ENCODE results near the gene TPM3.
A peak's percentile ranks its signal among the peaks of the same experiment; 100 is the strongest.
"Not testable (repeated sequence)": the region's sequence is repeated elsewhere in the genome, so short reads cannot be mapped to it uniquely, and the experiment has no call there.

Gene TPM3

DNA sequence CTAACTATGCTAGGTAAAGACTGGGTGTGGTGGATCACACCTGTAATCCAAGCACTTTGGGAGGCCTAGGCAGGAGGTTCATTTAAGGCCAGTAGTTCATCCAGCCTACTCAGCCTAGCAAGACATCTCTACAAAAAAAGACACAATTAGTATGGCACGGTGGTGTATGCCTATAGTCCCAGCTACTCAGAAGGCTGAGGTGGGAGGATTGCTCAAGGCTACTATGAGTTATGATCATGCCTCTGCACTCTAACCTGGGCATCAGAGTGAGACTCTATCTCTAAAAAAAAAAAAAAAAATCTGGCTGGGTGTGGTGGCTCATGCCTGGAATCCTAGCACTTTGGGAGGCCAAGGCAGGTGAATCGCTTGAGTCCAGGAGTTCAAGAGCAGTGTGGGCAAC is 58.6 kb downstream of the TPM3 start:
- DNase-seq (ENCODE audit: low spot score) = no peak
- TF ChIP-seq, protein P1, sequence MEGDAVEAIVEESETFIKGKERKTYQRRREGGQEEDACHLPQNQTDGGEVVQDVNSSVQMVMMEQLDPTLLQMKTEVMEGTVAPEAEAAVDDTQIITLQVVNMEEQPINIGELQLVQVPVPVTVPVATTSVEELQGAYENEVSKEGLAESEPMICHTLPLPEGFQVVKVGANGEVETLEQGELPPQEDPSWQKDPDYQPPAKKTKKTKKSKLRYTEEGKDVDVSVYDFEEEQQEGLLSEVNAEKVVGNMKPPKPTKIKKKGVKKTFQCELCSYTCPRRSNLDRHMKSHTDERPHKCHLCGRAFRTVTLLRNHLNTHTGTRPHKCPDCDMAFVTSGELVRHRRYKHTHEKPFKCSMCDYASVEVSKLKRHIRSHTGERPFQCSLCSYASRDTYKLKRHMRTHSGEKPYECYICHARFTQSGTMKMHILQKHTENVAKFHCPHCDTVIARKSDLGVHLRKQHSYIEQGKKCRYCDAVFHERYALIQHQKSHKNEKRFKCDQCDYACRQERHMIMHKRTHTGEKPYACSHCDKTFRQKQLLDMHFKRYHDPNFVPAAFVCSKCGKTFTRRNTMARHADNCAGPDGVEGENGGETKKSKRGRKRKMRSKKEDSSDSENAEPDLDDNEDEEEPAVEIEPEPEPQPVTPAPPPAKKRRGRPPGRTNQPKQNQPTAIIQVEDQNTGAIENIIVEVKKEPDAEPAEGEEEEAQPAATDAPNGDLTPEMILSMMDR (IDR thresholded peaks at IDR 0.05; ENCODE audit: extremely low read depth, missing control alignments) = no peak

DNA sequence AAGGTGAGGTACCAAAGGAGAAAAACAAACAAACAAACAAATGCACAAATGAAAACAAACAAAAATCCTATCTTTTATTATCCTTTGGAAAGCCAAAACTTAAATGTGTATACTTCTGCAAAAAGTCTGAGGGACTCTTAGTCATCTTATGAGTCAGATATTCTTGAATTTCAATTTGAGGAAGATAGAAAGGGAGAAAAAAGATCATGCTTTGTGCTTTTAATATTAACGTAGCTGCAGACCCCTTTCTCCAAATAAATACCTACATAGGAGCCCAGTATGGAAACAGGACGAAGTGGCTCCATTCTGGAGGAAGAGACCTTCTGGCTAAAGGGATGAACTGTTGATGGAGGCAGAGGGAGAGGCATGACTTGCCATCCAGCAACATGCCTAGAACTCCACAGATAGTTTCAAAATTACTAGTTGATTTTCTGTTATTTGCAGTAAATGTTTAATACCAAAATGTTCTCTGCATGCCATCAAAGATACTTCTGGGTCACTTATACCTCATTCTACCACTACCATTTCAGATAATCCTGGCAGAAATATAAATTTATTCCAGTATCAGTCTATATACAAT is 62.4 kb downstream of the TPM3 start:
- DNase-seq (ENCODE audit: low spot score) = peak; percentile 19

DNA sequence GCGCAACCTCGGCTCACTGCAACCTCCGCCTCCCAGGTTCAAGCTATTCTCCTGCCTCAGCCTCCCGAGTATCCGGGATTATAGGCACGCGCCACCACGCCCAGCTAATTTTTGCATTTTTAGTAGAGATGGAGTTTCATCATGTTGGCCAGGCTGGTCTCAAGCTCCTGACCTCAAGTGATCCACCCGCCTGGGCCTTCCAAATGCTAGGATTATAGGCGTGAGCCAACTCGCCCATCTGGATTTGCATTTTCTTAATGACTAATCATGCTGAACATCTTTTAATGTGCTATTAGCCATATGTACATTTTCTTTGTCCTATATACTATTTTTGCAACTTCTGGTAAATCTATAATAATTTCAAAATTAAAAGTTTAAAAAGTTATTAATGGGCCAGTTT is 68.7 kb downstream of the TPM3 start:
- not testable (repeated sequence) for DNase-seq (ENCODE audit: low spot score)

More for the DNA sequence above, 62.4 kb downstream of the TPM3 start:
- TF ChIP-seq, protein P1 (IDR thresholded peaks at IDR 0.05; ENCODE audit: extremely low read depth, missing control alignments) = no peak

DNA sequence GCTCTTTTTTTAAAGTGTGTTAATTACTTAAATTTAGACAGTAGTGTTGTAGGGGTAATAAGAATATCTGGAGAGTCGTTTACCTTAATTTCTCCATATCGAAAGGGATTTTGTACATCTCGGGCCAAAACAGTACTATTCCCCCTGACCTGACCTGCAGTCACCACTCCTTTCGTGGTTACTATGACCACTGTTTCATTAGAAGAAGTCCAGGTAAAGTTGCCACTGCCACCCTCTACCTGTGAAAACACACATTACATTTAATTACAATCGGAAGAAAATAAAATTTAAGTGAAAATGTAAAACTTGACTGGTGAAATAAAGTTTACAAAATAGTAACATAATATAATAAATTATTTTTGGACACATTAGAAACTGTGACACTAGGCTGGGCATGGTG is 74.3 kb downstream of the TPM3 start:
- DNase-seq (ENCODE audit: low spot score) = no peak
- TF ChIP-seq, protein P1 (IDR thresholded peaks at IDR 0.05; ENCODE audit: extremely low read depth, missing control alignments) = no peak

DNA sequence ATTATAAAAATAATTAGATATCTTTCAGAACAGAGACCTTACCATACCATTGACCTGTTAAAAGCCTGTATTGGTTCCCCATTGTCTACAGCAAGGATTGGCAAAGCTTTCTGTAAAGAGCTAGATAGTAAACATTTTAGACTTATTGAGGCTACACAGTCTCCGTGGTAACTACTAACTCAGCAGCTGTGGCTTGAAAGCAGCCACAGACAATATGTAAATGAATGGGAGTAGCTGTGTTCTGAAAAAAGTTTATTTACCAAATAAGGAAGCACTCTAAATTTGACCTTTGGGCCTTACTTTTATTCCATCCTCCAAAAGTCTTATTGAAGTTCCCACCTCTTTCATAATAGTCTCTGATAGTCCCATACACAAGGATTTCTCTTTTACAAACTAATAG is 76.7 kb downstream of the TPM3 start:
- no peak for DNase-seq (ENCODE audit: low spot score)
- TF ChIP-seq, protein P1 (IDR thresholded peaks at IDR 0.05; ENCODE audit: extremely low read depth, missing control alignments) = no peak

Data from GM20000 (cell line).